Measurements from ENCODE around the gene CNGB1.

DNA sequence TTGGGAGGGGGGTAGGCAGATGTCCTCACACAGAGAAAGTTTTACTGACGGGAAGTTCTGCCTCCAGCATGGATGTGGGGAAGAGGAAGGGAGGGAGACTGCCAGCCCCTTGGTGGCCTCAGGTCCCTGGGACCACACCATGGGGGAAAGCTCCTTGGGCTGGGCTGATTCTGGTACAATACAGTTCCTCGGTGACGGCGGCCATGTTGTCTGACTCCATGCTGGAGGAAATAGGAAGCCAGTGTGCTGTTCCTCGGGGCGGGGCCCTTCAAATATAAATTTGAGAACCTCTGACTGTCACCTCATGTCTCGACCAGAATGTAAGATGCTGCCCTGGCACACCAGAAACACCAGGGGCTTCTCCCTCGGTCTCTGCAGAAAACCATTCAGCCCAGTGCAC, 66.8 kb downstream of the CNGB1 start:
- TF ChIP-seq, protein P1, sequence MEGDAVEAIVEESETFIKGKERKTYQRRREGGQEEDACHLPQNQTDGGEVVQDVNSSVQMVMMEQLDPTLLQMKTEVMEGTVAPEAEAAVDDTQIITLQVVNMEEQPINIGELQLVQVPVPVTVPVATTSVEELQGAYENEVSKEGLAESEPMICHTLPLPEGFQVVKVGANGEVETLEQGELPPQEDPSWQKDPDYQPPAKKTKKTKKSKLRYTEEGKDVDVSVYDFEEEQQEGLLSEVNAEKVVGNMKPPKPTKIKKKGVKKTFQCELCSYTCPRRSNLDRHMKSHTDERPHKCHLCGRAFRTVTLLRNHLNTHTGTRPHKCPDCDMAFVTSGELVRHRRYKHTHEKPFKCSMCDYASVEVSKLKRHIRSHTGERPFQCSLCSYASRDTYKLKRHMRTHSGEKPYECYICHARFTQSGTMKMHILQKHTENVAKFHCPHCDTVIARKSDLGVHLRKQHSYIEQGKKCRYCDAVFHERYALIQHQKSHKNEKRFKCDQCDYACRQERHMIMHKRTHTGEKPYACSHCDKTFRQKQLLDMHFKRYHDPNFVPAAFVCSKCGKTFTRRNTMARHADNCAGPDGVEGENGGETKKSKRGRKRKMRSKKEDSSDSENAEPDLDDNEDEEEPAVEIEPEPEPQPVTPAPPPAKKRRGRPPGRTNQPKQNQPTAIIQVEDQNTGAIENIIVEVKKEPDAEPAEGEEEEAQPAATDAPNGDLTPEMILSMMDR (IDR thresholded peaks at IDR 0.05; ENCODE audit: borderline replicate concordance, extremely low read depth, low read length, poor library complexity, severe bottlenecking), result no peak
- TF ChIP-seq EZH2 (IDR thresholded peaks at IDR 0.05; ENCODE audit: borderline replicate concordance, low read depth, low read length, severe bottlenecking), result no peak

Data from DND-41 (cell line).